NCI-H446 (cell line): ENCODE measurements around the gene RAPSN.

Experiments
- DNase-seq, 2 experiments: peaks; one replicate each; lab custom pipeline; 2025; lab: John Stamatoyannopoulos, UW

The RAPSN gene

DNA sequence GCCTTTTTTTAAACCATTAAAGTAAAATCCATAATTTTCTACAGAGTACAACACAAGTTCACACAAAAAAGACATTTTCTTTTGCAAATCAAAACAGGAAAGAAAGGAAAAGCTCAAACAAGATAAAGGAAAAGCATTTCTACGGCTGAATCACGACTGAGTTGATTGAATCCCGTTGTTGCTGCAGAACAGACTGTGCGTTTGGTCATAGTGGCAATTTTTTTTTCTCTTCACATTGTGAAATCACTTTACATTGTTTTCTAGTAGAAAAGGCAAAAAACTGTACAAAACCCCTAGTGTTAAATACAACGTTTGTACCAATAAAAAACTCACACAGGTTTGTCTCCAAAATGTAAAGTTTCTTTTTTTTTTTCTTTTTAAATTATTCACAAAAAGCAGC, 17.3 kb upstream of the RAPSN start:
- no peak for DNase-seq

DNA sequence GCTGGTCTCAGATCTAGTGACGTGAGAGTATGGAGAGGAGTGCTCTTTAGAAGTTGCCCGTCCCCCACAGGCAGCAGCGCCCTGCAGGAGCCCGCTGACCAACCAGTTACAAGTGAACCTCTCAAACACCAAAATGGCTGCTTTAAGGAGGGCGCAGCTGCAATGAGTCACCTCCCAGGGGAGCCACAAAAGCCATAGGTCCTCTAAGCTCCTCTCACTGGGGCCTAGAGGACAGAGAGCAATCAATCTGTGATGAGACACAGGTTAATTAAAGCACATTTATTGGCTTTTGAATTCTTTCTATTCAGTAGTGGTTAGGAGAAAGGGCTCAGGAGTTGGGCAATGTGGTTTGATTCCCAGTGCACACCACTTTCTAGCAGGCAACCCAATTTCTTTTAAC, 15.5 kb upstream of the RAPSN start:
- DNase-seq = no peak

DNA sequence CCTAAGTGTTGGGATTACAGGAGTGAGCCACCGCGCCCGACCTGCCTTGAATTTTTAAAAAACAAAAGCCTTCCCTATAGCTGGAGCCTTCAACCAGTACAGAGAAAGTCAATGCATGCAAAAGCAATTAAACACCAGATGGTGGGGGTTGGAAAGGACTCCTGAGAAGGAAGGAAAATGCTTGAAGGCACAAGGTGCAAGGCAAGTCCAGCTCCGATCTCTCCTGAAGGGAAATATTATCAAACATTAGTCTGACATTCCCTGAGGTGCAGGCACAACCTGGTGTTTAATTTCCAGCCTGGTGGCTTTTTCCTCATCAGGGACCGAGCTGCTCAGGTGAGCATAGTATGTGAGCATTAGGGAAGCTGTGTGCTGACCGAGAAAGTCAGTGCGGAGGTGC, 12.9 kb upstream of the RAPSN start:
- DNase-seq = no peak

DNA sequence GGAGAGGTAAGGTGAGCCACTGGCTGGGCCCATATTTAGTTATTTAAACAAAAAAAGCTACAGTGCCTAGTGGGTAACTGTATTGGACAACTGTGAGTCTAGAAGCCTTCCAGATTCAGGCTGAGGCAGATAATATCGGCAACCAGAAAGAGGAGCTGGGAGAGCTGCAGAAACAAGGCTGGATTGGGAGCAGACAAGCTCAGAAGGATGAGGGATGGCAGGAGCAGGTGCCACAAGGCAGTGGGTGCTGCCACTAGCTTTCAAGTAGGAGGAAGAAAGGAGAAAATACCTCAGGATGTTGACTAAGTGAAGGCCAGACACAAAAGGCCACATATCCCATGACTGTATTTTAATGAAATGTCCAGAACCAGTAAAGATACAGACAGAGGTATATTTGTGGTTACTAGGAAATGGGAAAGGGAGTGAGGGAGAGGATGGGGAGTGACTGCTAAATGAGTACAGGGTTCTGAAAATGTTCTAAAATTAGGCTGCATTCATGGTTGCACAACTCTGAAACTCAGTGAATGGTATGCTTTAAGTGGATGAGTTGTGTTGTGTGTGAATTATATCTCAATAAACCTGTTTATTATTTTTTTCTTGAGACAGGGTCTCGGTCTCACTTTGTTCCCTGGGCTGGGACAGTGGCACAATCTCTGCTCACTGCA, 11.8 kb upstream of the RAPSN start:
- DNase-seq = no peak

DNA sequence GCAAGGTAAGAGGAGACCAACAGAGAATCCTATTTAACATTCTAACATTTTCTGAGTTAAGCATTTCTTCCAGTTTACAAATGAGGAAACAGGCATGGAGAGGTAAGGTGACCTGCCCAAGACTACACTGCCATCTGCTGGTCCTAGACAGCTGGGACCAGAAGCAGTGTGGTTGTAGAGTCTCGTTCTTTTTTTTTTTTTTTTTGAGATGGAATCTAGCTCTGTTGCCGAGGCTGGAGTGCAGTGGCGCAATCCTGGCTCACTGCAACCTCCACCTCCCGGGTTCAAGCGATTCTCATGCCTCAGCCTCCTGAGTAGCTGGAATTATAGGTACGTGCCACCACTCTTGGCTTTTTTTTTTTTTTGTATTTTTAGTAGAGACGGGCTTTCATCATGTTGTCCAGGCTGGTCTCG, 5.3 kb upstream of the RAPSN start:
- DNase-seq = peak; percentile 79 to 88

DNA sequence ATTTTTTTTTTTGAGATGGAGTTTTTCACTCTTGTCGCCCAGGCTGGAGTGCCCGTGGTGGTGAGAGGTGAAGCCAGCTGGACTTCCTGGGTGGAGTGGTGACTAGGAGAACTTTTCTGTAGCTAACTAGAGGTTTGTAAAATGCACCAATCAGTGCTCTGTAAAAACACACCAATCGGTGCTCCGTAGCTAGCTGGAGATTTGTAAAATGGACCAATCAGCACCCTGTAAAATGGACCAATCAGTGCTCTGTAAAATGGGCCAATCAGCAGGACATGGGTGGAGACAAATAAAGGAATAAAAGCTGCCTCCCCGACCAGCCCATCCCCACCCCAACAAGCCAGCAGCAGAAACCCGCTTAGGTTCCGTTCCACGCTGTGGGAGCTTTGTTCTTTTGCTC, 4.4 kb upstream of the RAPSN start:
- no peak for DNase-seq

DNA sequence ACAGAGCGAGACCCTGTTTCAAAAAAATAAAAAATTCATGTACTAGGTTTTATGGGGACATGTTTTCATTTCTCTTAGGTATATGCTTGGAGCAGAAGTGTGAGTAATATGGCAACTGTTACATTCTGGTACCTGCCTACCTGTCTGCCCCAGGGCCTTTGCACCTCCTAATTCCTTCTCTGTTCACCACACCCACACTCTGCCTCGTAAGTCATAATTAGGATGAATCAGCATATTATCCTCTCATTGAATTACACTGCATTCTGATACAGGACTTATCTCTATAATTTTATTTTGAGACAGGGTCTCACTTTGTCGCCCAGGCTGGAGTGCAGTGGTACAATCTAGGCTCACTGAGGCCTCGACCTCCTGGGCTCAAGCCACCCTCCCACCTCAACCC, 3.1 kb upstream of the RAPSN start:
- no peak for DNase-seq

DNA sequence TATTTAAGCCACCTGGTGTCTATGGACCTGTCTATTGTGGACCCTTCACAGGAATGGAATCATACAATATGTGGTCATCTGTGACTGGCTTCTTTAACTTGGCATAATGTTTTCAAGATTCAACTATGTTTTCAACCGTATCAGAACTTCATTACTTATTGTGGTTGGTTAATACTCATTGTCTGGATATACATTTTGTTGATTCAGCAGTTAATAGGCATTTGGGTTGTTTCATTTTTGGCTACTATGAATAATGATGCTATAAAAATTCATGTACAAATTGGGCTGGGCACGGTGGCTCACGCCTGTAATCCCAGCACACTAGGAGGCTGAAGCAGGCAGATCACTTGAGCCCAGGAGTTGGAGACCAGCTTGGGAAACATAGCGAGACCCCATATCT, 2.5 kb upstream of the RAPSN start:
- DNase-seq = no peak

DNA sequence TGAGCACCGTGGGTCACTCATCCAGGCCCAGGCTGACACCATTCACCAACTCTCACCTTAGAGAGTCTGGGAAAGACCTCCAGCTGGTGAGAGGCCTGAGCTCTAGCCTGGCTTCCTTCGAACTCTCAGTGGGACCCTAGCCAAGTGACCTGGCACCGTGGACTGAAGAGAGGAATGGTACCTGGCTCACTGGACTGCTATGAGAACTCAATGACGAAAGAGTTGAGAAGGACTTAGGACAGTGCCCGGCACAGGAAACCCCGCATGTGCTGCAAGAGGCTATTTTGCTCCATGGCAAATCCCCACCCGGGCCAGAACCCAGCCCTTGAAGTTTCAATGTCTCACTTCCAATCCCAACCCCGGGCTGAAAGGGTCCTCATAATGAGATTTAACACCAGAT, 605 bp upstream of the RAPSN start:
- DNase-seq = no peak

DNA sequence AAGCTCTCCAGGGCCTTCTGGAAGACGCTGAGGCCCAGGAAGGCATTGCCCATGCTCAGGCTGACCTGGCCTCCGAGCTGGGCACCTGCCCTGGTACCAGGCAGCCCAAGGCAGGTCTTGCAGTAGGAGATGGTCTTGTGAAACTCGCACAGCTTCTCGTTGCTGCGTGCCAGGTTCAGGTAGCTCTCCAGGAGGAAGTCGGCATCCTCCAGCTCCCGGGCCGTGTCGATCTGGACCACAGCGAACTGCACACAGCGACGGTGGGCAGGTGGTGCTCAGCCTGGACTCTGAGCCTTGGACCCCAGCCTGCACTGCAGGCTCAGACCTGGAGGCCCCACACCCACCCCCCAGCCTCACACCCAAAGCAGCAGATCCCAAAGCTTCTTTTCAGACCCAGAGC, 1.0 kb downstream of the RAPSN start:
- DNase-seq = no peak

DNA sequence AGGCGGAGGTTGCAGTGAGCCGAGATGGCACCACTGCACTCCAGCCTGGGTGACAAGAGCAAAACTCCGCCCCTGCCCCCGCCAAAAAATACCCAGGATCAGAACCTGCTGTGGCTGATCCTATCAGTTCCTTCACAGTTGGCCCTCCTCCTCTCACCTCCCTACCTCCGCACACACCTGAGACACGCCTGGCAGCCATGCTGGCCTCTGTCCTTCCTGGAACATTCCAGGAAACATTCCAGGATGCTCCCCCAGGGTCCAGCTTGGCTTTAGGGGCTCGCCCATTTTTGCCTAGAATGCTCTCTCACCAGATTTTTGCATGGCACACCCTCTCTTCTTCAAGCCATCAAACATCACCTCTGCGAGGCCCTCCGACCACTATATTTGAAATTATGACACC, 2.1 kb downstream of the RAPSN start:
- no peak for DNase-seq

DNA sequence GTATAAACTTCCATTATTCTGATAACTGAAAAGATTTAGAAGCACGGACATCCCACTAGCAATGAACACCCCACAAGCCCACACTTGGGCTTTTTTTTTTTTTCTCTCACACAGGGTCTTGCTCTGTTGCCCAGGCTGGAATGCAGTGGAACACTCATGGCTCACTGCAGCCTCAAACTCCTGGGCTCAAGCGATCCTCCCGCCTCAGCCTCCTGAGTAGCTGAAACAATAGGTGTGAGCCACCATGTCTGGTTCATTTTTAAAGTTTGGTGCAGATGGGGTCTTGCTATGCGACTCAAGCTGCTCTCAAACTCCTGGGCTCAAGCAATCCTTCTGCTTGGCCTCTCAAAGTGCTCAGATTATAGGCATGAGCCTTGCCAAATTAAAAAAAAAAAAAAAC, 3.1 kb downstream of the RAPSN start:
- DNase-seq = no peak

DNA sequence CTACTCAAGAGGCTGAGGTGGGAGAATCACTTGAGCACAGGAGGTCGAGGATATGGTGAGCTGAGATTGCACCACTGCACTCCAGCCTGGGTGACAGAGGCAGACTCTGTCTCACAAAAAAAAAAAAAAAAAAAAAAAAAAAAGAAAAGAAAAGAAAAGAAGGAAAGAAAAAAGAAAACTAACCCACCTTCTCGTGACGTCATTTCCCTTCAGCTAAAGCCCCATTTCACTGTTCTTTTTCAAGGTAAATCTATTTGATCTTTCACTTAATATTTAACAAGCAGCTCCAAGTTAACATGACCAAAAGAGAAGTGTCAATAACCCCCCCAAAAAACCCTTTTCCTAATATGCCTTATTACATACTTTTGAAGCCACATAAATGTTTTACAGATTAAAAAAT, 5.1 kb downstream of the RAPSN start:
- no peak for DNase-seq

DNA sequence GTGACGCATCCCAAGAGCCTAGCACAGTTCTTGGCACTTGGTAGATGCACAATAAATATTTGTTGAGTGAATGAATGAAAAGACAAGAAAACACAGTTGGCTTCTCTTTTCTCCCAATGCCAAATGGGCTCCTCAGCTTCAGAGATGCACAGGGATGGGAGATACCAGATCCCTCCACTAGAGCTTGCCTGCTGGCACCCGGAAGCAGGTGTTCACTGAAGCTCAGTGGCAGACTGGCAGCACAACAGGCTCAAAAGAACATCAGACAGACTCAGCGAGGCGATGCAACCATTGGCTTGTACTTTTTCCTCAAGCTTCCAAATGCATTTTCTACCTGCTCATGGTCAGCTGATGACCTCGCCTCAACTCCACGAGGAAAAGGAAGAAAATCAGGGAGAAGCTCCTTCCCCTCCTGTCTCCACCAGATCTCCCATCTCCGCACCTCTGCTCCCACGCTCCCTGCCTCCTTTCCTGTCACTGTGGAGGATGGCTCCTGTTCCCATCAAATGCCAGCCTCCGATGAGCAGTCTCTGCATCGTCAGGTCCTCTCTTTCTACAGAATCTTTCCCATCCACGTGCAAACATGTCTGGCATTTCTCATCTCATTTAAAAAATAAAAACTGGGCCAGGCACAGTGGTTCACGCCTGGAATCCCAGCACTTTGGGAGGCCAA, 5.8 kb downstream of the RAPSN start:
- peak in 1 of 2 experiments; percentile 25 for DNase-seq

DNA sequence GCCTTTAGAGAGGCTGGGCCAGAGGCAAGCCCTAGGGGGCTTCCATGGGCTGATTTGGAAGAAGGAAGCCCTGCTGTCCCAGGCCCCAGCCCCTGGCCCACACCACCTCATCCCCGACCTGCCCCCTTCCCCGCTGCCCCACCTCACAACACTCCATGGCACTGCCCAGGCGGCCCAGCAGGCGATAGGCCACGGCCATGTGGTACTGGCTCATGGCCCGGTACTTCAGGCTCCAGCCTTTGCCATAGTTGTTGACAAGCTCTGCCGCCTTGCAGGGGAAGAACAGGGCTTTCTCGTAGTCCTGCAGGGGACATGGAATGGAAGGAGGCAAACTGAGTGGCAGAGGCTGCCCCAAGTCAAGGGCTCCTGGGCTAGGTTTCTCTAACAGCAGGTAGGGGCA, 6.4 kb downstream of the RAPSN start:
- peak in 1 of 2 experiments; percentile 19 for DNase-seq

DNA sequence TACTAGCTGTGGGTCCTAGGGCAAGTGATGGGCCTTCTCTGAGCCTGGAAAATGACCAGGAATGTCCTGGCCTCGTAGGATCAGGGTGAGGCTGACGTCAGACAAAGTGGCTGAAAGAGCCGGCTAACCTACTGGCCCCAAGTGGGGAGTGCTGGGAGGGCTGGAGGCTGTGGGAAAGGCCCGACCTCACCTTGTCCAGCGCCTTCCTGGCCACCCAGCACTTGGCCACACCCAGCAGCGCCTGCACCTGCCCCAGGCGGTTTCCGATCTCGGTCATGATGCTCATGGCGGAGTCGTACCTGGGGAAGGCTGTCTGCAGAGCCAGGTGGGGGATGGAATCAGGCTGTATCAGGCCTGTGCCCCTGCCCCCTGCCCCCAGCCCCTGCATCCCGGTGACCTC, 7.5 kb downstream of the RAPSN start:
- no peak for DNase-seq

DNA sequence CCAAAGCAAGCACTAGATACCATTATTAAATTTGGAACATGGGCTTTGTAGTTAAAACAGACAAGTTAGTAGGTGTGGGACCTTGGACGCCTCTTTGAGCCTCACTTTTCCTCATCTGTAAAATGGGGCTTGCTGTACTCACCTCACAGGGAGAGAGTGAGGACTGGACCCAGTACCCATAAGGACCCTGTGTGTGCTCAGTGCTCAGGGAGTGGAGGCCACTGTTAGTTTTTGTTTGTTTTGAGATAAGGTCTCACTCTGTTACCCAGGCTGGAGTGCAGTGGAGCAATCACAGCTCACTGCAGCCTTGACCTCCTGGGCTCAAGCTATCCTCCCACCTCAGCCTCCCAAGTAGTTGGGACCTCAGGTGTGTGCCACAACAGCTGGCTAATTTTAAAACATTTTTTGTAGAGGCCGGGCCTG, 8.9 kb downstream of the RAPSN start:
- DNase-seq = no peak

DNA sequence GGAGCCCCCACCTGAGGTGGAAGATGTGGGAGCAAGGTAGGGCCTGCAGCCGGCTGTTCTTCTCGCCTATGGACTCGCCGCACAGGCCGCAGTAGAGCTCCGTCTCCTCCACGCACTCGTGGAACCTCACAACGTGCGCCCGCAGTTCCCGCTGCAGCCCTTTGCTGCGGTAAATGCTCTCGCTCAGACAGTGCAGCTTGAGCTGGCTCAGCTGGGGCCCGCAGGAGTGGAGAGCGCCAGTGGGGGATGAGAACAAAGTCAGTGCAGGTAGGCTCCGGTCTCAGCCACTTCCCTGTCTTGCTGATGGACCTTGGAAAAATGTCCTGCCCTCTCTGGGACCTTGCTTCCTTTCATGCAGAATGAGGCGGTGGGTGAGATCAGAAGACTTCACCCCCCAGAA, 10.2 kb downstream of the RAPSN start:
- DNase-seq = no peak

DNA sequence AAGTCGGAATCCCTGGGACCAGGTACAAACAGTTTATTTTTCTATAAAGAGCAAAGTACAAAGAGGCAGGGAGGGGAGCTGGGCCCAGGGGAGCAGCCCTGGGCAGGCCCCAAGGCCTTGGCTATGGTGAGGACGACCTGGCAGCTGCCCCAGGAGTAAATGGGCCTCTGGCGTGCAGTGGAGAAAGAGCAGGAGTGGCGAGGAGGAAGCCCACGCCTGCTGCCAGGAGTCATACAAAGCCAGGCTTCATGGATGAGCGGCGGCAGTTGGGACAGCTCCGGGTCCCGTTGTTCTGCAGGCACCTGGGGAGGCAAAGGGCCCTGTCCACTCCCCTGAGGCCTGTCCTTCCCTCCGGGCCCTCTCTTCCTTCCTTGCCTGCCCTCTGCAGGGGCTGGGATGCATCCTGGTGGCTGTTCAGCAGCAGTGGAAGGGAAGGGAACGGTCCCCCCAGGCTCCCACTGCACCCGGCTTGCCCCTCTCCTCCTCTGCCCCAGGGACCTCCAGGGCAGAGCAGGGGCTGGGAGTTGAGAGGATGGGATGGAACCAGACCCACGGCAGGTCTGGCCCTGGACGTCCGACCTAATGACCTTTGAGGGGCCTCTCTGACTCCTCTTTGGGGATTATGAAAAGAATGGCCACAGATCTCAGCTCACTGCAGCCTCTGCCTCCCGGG, 11.1 kb downstream of the RAPSN start:
- DNase-seq = peak; percentile 44 to 81

DNA sequence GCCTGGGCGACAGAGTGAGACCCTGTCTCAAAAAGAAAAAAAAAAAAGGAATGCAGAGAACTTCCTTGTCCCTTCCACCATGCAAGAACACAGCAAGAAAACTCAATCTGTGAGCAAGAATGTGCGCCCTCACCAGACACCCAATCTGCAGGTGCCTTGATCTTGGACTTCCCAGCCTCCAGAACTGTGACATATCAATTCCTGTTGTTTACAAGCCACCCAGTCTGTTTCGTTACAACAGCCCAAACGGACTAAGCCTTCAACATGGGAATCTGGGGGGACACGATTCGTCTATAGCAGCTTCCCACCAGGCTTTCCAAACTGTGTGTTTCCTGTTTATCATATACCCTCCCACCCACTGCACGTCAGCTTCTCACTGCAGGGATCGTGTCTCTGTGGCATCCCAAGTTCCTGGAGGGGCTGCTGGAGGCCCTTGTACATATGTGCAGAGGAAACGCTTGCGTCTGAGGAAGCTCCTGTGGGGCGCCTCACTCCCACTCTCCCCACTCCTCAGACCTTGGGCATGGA, 11.7 kb downstream of the RAPSN start:
- no peak for DNase-seq

DNA sequence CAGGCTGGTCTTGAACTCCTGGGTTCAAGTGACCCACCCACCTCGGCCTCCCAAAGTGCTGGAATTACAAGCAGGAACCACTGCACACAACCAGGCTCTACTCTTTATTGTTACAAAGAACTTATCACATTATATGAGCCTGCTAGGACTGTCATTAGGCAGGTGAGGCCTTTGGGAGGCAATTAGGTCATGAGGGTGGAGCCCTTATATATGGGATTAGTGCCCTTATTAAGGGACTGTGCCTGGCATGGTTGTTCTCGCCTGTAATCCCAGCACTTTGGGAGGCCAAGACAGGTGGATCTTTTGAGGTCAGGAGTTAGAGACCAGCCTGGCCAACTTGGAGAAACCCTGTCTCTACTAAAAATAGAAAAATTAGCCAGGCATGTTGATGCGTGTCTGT, 12.2 kb downstream of the RAPSN start:
- no peak for DNase-seq

DNA sequence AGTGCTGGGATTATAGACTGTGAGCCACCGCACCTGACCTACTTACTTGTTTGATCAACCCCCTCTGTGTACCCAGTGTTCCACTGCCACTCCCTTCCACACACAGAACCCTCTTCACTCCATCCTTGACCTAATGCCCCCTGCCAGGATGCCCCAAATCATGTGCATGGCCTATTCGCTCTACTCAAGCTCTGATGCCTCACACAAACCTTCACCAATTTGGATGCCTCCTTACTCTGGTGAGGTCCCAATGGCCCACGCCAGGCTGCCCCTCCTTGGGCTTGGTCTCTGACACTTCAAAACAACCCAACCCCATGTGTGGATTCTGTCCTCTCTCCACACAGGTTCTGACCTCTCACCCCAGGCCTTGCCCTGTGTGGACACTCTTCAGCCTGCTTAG, 13.2 kb downstream of the RAPSN start:
- no peak for DNase-seq
